BLaER1 (cell line): Measurements from ENCODE around the gene PHC1.
"Not testable (repeated sequence)": the region's sequence is repeated elsewhere in the genome, so short reads cannot be mapped to it uniquely, and the experiment has no call there.

Source experiments
- H3K27ac ChIP-seq: shearing (Covaris generic); formaldehyde crosslinking; 2 replicates; pipeline ENCODE4 v1.8.1; 2022
- H3K27me3 ChIP-seq: shearing (Covaris generic); formaldehyde crosslinking; 2 replicates; pipeline ENCODE4 v1.8.1; 2022
- H3K36me3 ChIP-seq: shearing (Covaris generic); formaldehyde crosslinking; 2 replicates; pipeline ENCODE4 v1.8.1; 2022
- H3K4me1 ChIP-seq: shearing (Covaris generic); formaldehyde crosslinking; 2 replicates; pipeline ENCODE4 v1.8.1; 2022
- H3K4me2 ChIP-seq: shearing (Covaris generic); formaldehyde crosslinking; 2 replicates; pipeline ENCODE4 v1.8.1; 2022
- H3K4me3 ChIP-seq: shearing (Covaris generic); formaldehyde crosslinking; 2 replicates; pipeline ENCODE4 v1.8.1; 2022
- H3K9ac ChIP-seq: shearing (Covaris generic); formaldehyde crosslinking; 2 replicates; pipeline ENCODE4 v1.8.1; 2022
- H3K9me3 ChIP-seq: shearing (Covaris generic); formaldehyde crosslinking; 2 replicates; pipeline ENCODE4 v1.8.1; 2022
- H4K20me1 ChIP-seq: shearing (Covaris generic); formaldehyde crosslinking; 2 replicates; pipeline ENCODE4 v1.8.1; 2022
- Cebpa-rat ChIP-seq: shearing (Covaris generic); IDR thresholded peaks from 2 replicates; pipeline ENCODE4 v1.8.1; 2022

The PHC1 gene

DNA sequence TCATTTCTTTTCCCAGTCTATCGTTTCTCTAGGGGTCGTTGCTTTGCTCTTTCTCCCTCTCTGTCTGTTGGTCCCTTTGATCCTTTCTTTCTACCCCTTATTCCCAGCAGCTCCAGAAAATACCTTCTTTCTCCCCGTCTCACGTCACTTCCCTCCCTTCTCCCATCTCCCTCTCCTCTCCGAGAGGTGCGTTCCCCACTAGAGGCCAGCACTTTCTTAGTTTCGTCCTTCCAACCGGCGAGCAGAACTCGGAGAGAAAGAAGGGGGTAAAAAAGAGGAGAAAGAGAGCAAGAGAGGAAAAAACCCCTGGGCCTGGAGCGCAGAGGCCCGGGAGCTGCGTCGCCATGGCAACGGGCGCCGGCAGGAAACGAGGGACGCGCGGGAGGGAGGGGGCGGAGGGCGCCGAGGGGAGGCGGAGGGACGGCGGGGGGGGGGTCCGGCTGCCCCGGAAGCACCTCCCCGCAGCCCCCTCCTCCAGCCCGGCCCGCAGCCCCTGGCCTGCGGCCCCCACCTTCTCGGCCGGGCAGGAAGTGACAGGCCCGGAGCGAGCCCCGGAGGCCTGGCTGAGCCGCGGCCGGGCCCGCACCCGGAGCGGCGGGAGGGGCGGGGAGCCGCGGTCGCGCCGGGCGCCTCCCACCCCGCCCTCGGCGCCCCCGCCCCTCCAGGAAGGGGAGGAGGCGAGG is at the start of gene PHC1:
Gene PHC1, plus strand, starts transcription at position 477 of the 683 bp plus-strand sequence. CDS start 3,169 bp downstream, outside the sequence.
- not testable (repeated sequence) for H3K9me3 ChIP-seq, H3K27me3 ChIP-seq

GRCh38 chr12:8866429-8866828 is 47.9 kb upstream of the PHC1 start:
- no peak overlapping the region for H3K9ac ChIP-seq
- no peaks in the 10 kb centered on the region for H3K4me1 ChIP-seq
- no peak overlapping the region for H3K4me3 ChIP-seq
- no peaks in the 10 kb centered on the region for H3K27me3 ChIP-seq
- H3K36me3 ChIP-seq, result no peaks in the 10 kb centered on the region
- no peak for TF ChIP-seq Cebpa-rat
- H4K20me1 ChIP-seq, result no peaks in the 10 kb centered on the region
- H3K4me2 ChIP-seq, result no peak overlapping the region
- H3K27ac ChIP-seq, result no peak overlapping the region
- H3K9me3 ChIP-seq, result no peaks in the 10 kb centered on the region

More for the DNA sequence above, at the start of gene PHC1:
- H3K4me2 ChIP-seq, result peak within 1 kb of the TSS; percentile 86
- H3K9ac ChIP-seq, result peak within 1 kb of the TSS; percentile 73
- peak within 1 kb of the TSS; percentile 74 for H3K4me3 ChIP-seq
- H3K27ac ChIP-seq, result peak within 1 kb of the TSS; percentile 71
- H4K20me1 ChIP-seq, result not testable (repeated sequence)
- H3K36me3 ChIP-seq, result peaks cover 14% of the 10 kb centered on the region
- H3K4me1 ChIP-seq, result peaks cover 44% of the 10 kb centered on the region

GRCh38 chr12:8867009-8867408 is 47.3 kb upstream of the PHC1 start:
- no peak overlapping the region for H3K9ac ChIP-seq
- no peak for TF ChIP-seq Cebpa-rat
- H3K4me1 ChIP-seq, result no peaks in the 10 kb centered on the region
- H3K27me3 ChIP-seq, result no peaks in the 10 kb centered on the region
- H4K20me1 ChIP-seq, result no peaks in the 10 kb centered on the region
- H3K4me2 ChIP-seq, result no peak overlapping the region
- no peak overlapping the region for H3K4me3 ChIP-seq
- no peaks in the 10 kb centered on the region for H3K9me3 ChIP-seq
- H3K36me3 ChIP-seq, result no peaks in the 10 kb centered on the region
- no peak overlapping the region for H3K27ac ChIP-seq

- no peak for TF ChIP-seq Cebpa-rat
- Histone ChIP-seq H3K4me3 (no peak overlapping the region), H4K20me1 (no peaks in the 10 kb centered on the region), H3K27me3 (no peaks in the 10 kb centered on the region), H3K4me2 (no peak overlapping the region), H3K36me3 (no peaks in the 10 kb centered on the region), H3K9me3 (no peaks in the 10 kb centered on the region), H3K4me1 (no peaks in the 10 kb centered on the region), H3K9ac (no peak overlapping the region), H3K27ac (no peak overlapping the region)
These were observed 46.5 kb upstream of the PHC1 start for GRCh38 chr12:8867786-8868185.

DNA sequence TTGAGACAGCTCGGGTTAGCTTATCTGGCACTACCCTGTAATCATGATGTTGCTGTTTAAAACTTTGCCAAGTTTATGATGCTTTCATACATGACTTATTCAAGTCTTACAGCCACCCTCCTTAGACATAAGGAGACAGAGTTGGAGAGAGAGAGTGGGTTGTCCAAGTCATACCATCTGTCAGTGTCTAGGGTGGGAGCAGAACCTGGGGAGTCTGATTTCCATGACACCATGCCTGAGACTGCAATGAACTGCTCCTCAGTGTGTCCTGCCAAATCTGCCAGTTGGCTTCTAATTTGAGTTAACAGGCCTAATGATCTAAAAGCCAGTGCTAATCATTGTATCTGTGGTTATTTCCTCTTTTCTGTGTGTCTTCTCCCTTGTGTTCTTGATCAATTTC is 43.7 kb upstream of the PHC1 start:
- Histone ChIP-seq H3K9me3 (no peaks in the 10 kb centered on the region), H3K4me1 (no peaks in the 10 kb centered on the region), H3K36me3 (no peaks in the 10 kb centered on the region), H3K27me3 (no peaks in the 10 kb centered on the region), H4K20me1 (no peaks in the 10 kb centered on the region), H3K4me3 (no peak overlapping the region), H3K4me2 (no peak overlapping the region), H3K9ac (no peak overlapping the region), H3K27ac (no peak overlapping the region)
- no peak for TF ChIP-seq Cebpa-rat

GRCh38 chr12:8871068-8871467 is 43.2 kb upstream of the PHC1 start:
- Histone ChIP-seq H3K4me3 (no peak overlapping the region), H3K9ac (no peak overlapping the region), H3K36me3 (no peaks in the 10 kb centered on the region), H3K27me3 (no peaks in the 10 kb centered on the region), H3K27ac (no peak overlapping the region), H3K9me3 (no peaks in the 10 kb centered on the region), H4K20me1 (no peaks in the 10 kb centered on the region), H3K4me2 (no peak overlapping the region), H3K4me1 (no peaks in the 10 kb centered on the region)
- no peak for TF ChIP-seq Cebpa-rat

DNA sequence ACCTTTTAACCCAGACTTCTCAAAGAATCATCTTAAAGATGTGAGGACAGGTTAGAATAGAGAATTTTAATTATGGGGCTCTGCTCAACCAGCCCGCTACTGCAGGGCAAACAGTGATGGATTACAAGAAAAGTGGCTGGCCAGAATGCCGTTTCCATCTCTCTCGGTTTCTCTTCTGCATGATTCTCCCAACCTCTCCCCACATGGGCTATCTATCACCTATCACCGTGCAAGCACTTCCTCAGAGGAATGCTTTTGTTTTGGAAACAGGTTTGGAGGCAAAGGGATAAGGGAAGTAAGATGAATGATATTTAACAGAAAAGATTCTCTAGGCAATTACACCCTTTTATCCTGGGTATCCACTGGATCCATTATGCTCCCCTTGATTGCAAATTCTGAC is 37.4 kb upstream of the PHC1 start:
- no peak overlapping the region for H3K4me2 ChIP-seq
- no peaks in the 10 kb centered on the region for H3K4me1 ChIP-seq
- TF ChIP-seq Cebpa-rat, result no peak
- no peaks in the 10 kb centered on the region for H3K9me3 ChIP-seq
- H4K20me1 ChIP-seq, result no peaks in the 10 kb centered on the region
- H3K4me3 ChIP-seq, result no peak overlapping the region
- H3K36me3 ChIP-seq, result no peaks in the 10 kb centered on the region
- H3K27ac ChIP-seq, result no peak overlapping the region
- H3K27me3 ChIP-seq, result no peaks in the 10 kb centered on the region
- no peak overlapping the region for H3K9ac ChIP-seq

GRCh38 chr12:8886502-8887284 is 27.6 kb upstream of the PHC1 start:
- Histone ChIP-seq H3K4me3 (no peak overlapping the region), H3K9me3 (peaks cover 13% of the 10 kb centered on the region), H3K9ac (no peak overlapping the region), H3K4me2 (no peak overlapping the region), H3K27me3 (no peaks in the 10 kb centered on the region), H3K27ac (no peak overlapping the region), H4K20me1 (no peaks in the 10 kb centered on the region), H3K4me1 (no peaks in the 10 kb centered on the region), H3K36me3 (no peaks in the 10 kb centered on the region)
- no peak for TF ChIP-seq Cebpa-rat

DNA sequence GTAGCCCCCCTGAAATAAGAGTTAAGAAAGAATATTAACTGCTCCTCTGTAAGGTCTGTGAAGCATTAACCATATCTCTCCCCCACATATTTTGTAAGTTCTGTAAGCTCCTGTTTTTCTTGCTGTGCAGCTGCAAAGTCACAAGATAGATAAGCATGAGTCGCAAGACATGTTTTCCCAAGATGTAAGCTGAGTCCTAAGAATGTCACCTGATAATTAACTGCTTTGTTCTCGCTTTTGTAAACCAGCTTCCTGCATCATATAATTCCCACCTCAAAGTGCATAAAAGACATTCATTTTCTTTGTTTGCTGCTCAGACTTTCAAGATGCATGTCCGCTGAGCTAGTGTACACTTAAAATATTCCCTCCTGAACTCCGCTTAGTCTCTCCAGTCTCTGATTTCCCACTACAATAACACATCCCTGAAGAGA is 27.0 kb upstream of the PHC1 start:
- Histone ChIP-seq H3K4me3 (no peak overlapping the region), H3K9ac (no peak overlapping the region), H3K36me3 (no peaks in the 10 kb centered on the region), H3K4me2 (no peak overlapping the region), H4K20me1 (no peaks in the 10 kb centered on the region), H3K27me3 (no peaks in the 10 kb centered on the region), H3K27ac (no peak overlapping the region), H3K4me1 (no peaks in the 10 kb centered on the region), H3K9me3 (peaks cover 13% of the 10 kb centered on the region)
- TF ChIP-seq Cebpa-rat, result no peak

DNA sequence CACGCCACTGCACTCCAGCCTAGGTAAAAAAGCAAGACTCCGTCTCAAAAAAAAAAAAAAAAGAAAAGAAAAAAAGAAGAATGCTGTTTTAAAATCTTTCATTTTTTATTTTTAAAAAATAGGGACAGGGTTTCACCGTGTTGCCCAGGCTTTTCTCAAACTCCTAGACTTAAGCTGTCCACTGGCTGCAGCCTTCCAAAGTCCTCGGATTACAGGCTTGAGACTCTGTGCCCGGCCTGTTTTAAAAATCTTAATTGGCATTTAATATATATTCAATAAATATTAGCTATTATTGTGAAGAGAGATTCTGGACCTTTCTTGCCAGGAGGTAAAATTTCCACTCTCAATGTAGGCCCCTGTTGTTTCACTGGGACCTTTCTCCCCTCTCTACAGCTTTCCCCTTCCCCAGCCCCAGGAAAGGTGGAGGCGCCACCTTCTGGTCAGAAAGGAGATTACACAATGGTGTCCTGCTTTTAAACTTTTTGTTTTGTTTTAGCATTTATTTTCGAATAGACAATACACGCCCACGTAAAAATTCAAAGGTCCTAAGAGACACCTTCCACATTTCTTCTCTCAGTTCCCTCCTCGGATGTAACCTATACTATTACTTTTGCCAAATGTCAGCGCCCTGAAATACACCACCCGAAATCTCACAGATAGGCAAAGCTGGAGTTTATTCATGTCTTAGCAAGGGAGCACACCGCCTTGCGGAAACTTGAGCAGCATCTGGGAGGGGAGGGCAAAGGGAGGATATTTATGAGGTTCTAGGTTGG is 23.8 kb upstream of the PHC1 start:
- Histone ChIP-seq H3K36me3 (no peaks in the 10 kb centered on the region), H3K9ac (peak overlapping the region; percentile 70)
- no peak for TF ChIP-seq Cebpa-rat

More for the DNA sequence above, 23.8 kb upstream of the PHC1 start:
- Histone ChIP-seq H3K27ac (no peak overlapping the region; the same call in 1 of the 2 replicates), H3K27me3 (no peaks in the 10 kb centered on the region), H3K4me3 (peak overlapping the region; percentile 62), H3K9me3 (peaks cover 8% of the 10 kb centered on the region; the same call in 1 of the 2 replicates), H3K4me2 (peak overlapping the region; percentile 66), H4K20me1 (no peaks in the 10 kb centered on the region), H3K4me1 (no peaks in the 10 kb centered on the region)
